ENCODE measurements around the gene ZNF385C.
"Not testable (repeated sequence)": the region's sequence is repeated elsewhere in the genome, so short reads cannot be mapped to it uniquely, and the experiment has no call there.

The ZNF385C gene

GRCh38 chr17:42016411-42016831 is 81.9 kb downstream of the ZNF385C start:
- Histone ChIP-seq H3K9me3 (no peaks in the 10 kb centered on the region), H3K27ac (peak overlapping the region; percentile 79 to 89), H3K36me3 (peaks cover 0 to under 1% (median 0%) of the 10 kb centered on the region in 3 donors), H3K4me3 (peak overlapping the region; percentile 83 to 87), H3K4me1 (peaks cover 0 to 69% (median 56%) of the 10 kb centered on the region in 4 donors), H3K27me3 (no peaks in the 10 kb centered on the region)
- DNase-seq, result no peak
- no peak for TF ChIP-seq CTCF (IDR thresholded peaks at IDR 0.05)
- intact Hi-C loops (cut with DNase I; ENCODE audit: low total_unique reads), result no loop called here

- H3K4me1 ChIP-seq, result peaks cover 0 to 85% (median 45%) of the 10 kb centered on the region in 4 donors
- H3K9me3 ChIP-seq; H3K36me3 ChIP-seq; H3K4me3 ChIP-seq; H3K27me3 ChIP-seq; H3K27ac ChIP-seq; intact Hi-C loops (cut with DNase I; ENCODE audit: low total_unique reads); DNase-seq: not testable (repeated sequence)
Measured at GRCh38 chr17:42013740-42014139, 84.5 kb downstream of the ZNF385C start.

- DNase-seq; H3K9me3 ChIP-seq; H3K36me3 ChIP-seq; intact Hi-C loops (cut with DNase I; ENCODE audit: low total_unique reads); H3K27ac ChIP-seq; H3K27me3 ChIP-seq; H3K4me3 ChIP-seq: not testable (repeated sequence)
- H3K4me1 ChIP-seq, result peaks cover 0 to 81% (median 38%) of the 10 kb centered on the region in 4 donors
Measured at GRCh38 chr17:42012363-42012762, 85.9 kb downstream of the ZNF385C start.

GRCh38 chr17:42010898-42011516 is 87.3 kb downstream of the ZNF385C start:
- no peaks in the 10 kb centered on the region for H3K9me3 ChIP-seq
- intact Hi-C loops (cut with DNase I; ENCODE audit: low total_unique reads), result no loop called here
- no peak overlapping the region for H3K27ac ChIP-seq
- H3K36me3 ChIP-seq, result peaks cover 0 to 4% (median 0%) of the 10 kb centered on the region in 3 donors
- TF ChIP-seq CTCF (IDR thresholded peaks at IDR 0.05), result no peak
- no peaks in the 10 kb centered on the region for H3K27me3 ChIP-seq
- no peak for DNase-seq
- H3K4me1 ChIP-seq, result peaks cover 0 to 81% (median 35%) of the 10 kb centered on the region in 4 donors
- H3K4me3 ChIP-seq, result no peak overlapping the region

GRCh38 chr17:42010266-42010680 is 88.0 kb downstream of the ZNF385C start:
- H3K36me3 ChIP-seq; H3K9me3 ChIP-seq; H3K27me3 ChIP-seq; H3K27ac ChIP-seq; intact Hi-C loops (cut with DNase I; ENCODE audit: low total_unique reads); H3K4me3 ChIP-seq: not testable (repeated sequence)
- H3K4me1 ChIP-seq, result peaks cover 0 to 74% (median 27%) of the 10 kb centered on the region in 4 donors
- DNase-seq, result peak in 1 of 2 donors; percentile 33

GRCh38 chr17:42009170-42009569 is 89.1 kb downstream of the ZNF385C start:
- intact Hi-C loops (cut with DNase I; ENCODE audit: low total_unique reads), result no loop called here
- peaks cover 0 to 67% (median 20%) of the 10 kb centered on the region in 4 donors for H3K4me1 ChIP-seq
- TF ChIP-seq CTCF (IDR thresholded peaks at IDR 0.05), result no peak

GRCh38 chr17:42005166-42005565 is 93.1 kb downstream of the ZNF385C start:
- intact Hi-C loops (cut with DNase I; ENCODE audit: low total_unique reads), result no loop called here
- no peak for DNase-seq
- H3K4me1 ChIP-seq, result peaks cover 0 to 27% (median 3%) of the 10 kb centered on the region in 4 donors
- H3K4me3 ChIP-seq, result no peak overlapping the region
- no peak overlapping the region for H3K27ac ChIP-seq
- no peaks in the 10 kb centered on the region for H3K9me3 ChIP-seq
- TF ChIP-seq CTCF (IDR thresholded peaks at IDR 0.05), result no peak
- H3K27me3 ChIP-seq, result no peaks in the 10 kb centered on the region
- H3K36me3 ChIP-seq, result peaks cover 8 to 29% (median 28%) of the 10 kb centered on the region in 3 donors

More at GRCh38 chr17:42009170-42009569, 89.1 kb downstream of the ZNF385C start:
- no peak overlapping the region for H3K4me3 ChIP-seq
- H3K27ac ChIP-seq, result no peak overlapping the region
- H3K9me3 ChIP-seq, result no peaks in the 10 kb centered on the region
- DNase-seq, result no peak
- H3K36me3 ChIP-seq, result peaks cover 0 to 4% (median 0%) of the 10 kb centered on the region in 3 donors
- H3K27me3 ChIP-seq, result no peaks in the 10 kb centered on the region
